Measurements from ENCODE around the gene AP2S1.
"Not testable (repeated sequence)": the region's sequence is repeated elsewhere in the genome, so short reads cannot be mapped to it uniquely, and the experiment has no call there.

AP2S1 gene

DNA sequence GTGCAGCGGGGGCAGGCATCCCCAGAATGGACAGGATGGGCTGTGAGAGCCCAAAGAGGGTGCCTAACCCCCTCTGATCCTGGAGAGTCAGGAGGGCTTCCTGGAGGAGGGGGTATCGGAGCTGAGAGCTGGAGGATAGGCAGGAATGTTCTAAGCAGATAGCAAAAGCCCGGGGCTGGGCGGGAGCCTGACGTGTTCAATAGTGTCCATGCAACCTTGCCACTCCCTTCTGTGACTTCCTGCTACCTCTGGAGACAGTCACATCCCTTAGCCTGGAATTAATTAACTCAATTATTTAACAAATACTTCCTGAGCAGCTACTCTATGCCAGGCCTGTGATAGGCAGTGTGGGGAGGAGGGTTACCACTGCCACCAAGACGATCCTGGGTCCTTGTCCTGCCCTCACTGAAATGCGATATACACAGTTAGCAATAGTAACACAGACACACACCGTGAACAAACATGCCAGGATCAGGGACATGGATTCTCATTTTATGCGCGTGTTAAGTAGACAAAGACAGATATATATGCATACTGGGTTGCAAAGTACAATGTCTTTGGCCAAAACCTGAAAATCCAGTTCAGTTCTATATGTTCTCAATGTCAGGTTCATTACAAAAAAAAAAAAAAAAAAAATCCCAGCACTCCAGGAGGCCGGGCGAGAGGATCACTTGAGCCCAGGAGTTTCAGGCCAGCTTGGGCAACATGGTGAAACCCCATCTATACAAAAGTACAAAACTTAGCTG, 10.7 kb downstream of the AP2S1 start:
- no peak for DNase-seq

DNA sequence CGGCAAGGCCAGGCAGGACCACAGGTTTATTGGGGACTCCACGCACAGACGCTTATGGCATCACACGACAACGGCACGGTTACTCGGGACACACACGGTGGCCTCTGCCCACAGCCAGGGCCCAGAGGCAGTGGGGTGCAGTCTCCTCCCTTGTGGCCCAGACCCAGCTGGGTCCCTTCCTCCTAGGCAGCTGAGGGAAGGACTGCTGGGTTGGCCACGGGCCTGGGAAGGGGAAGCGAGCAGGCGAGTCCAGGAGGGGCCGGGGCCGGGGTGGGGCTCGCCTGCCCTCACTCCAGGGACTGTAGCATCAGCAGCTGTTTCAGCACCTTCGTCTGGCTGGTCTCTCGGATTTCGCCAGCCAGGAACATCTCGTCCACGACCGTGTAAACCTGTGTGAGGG, 12.5 kb downstream of the AP2S1 start:
- no peak for DNase-seq

DNA sequence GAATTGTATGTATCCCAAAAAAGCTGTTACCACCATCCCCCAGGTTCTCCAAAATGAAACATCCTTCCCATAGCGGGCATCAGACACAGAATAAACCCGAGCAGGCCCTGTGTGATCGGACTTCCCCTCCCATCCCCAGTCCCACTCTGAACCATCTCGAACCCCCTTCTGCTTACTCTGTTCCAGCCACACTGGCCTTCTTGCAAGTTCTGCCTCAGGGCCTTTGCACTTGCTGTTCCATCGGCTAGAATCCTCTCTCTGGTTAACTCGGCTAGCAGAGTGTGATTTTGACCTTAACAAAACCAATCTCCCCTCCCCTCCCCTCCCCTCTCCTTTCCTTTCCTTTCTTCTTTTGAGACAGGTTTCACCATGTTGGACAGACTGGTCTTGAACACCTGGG, 15.7 kb downstream of the AP2S1 start:
- DNase-seq, result no peak

DNA sequence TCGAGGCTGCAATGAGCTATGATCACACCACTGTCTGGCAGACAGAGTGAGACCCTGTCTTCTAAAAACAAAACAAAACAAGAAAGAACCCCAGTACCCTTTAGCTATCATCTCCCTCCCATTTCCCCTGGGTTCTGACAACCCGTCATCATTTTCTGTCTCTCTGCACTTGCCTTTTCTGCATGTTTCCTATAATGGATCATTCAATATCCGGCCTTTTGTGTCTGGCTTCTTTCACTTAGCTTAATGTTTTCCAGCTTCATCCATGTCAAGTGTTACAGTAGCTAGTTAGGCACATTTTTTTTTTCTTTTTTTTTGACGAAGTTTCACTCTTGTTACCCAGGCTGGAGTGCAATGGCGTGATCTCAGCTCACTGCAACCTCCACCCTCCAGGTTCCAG, 16.5 kb downstream of the AP2S1 start:
- DNase-seq, result no peak

- DNase-seq, result no peak
Observed at GRCh38 chr19:46830864-46831263, 19.8 kb downstream of the AP2S1 start.

DNA sequence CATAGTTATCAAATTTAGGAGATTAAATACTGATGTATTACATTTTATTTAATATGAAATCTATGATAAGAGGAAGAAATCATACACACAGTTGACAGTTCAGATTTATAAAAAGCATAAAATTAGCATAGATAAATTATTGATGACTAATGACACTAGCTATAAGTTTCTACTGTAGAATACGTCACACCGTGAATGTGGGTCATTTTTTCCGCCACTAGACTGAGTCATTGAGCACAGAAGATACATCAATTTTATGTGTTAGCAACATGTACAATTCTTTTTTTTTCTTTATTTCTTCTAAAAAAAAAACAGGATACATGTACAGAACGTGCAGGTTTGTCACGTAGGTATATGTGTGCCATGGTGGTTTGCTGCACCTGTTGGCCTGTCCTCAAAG, 22.2 kb downstream of the AP2S1 start:
- DNase-seq, result no peak

- DNase-seq, result no peak
Observed at GRCh38 chr19:46825731-46826055, 25.0 kb downstream of the AP2S1 start.

DNA sequence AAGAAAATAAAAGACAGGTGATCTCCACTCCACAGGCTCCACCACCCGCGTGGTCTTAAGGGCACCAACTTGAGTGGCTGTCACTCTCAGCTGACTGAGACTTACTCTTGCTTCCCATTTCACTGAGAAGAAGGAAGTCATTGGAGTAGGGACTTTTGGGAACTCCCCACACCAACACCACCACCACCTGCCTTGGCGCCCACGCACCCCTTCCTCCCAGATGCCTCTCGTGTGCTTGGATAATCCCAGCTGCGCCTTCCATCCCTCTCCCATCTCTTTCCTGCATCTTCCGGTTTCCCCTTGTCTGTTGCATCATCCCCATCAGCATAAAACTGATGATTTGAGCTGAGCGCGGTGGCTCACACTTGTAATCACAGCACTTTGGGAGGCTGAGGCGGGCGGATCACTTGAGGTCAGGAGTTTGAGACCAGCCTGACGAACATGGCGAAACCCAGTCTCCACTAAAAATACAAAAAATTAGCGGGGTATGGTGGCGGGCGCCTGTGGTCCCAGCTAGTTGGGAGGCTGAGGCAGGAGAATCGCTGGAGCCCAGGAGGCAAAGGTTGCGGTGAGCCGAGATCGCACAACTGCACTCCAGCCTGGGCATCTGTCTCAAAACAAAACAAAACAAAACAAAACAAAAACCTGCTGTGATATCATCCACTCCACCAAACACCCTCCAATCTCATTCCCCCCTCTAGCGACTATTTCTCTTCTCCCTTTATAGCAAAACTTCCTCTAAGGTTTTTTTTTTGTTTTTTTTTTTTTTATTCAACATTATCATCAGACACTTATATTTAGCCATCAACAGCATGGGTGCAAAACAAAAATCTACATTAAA, 25.5 kb downstream of the AP2S1 start:
- DNase-seq, result no peak

DNA sequence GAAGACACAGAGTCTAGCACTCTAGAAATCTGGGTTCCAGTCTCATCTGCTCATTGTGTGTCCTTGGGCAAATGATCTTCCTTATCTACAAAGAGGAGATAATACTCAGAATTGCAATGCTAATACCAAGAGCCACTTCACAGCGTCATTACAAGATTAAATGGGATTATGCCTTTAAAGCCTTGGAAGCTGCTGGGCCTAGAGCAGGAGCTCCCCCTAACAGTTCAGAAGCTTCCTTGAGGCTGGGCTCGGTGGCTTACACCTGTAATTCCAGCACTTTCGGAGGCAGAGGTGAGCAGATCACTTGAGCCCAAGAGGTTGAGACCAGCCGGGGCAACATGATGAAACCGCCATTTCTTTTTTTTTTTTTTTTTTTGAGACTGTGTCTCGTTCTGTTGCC, 27.6 kb downstream of the AP2S1 start:
- no peak for DNase-seq

GRCh38 chr19:46822410-46822787, 28.2 kb downstream of the AP2S1 start:
- DNase-seq, result not testable (repeated sequence)

DNA sequence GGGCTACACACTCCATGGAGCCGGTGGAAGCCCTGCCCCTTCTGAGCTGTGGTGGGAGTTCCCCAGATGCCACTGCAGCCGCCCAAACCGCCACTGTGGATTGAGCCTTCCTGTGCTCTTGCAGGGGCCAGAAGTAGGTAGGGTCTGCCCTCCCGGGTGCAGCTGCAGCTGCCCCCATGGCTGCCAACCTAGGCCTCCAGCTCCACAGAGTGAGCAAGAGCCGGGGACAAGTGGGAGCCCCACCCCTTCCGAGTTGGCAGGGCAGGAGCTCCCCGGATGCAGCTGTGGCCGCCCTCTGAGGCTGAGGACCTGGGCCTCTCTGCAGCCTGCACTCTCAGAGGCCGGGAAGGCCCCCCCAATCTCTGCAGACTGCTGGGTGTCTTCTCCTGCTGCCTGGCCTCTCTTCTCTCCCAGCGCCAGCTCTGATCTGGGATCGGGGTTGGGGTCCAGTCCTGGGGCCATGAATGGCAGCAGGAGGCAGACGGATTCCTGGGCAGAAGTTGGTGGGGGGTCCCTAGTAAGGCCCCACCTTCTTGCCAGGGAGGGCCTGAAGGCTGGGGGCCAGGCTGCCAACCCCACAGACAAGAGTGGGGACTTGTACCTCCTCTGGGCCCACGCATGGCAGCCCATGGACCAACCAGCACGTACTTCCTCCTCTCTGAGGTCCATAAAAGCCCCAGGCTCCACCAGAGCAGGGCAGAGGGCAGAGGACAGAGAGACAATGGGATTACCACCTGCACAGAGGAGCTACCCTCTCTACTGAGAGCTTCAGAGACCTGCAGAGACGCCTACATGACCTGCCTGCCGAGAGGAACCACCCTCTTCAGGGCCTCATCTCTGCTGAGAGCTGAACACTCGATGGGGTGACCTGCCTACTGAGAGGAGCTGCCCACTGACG, 28.9 kb downstream of the AP2S1 start:
- DNase-seq, result no peak

DNA sequence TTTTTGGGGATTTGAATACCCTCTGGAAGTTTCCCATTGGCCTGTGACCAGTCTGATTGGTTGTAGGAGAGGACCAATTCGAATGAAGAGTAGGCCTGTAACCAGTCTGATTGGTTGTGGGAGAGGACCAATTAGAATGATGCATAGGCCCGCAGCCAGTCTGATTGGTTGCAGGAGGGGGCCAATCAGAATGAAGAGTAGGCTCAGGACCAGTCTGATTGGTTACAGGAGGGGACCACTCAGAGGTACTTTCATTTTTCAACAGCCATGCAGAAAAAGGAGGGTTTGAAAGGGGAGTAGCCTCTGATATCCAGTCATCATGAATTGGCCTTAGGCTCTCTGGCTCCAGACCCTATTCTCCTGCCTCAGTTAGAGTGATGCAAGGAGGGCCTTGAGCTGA, 31.8 kb downstream of the AP2S1 start:
- DNase-seq, result no peak

DNA sequence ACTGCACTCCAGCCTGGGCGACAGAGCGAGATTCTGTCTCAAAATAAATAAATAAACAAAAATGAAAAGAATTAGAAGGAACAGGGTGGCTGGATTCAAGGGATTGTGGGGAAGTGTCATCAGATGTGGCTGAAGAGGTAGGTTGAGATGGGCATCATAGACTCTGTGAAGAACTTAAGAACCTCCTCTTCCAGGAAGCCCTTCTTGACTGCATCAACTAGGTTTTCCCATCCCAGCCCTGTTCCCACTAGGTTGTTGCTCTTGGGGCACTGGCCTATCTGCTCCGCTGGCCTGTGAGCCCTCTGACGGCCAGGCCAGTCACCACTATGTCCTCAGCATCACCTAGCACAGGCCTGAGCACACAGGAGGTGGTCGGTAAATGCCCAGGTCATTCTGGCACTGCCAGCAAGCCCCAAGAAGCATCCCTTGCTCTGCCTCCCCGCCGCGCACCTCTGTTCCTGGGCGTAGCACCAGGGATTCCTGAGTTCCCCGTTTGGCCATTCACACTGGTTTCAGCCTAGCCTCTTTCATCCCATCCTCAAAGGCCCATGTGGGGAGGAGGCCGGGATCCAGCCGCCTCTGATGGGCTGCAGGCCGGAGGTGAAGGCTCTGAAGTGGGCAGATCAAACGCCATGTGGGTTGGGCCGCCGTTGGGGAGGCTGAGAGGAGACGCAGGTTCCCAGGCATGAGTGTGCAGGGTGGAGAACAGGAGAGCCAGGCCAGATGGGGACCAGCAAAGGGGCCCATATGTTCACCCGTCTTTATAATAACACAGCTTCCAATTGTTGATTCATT, 34.6 kb downstream of the AP2S1 start:
- DNase-seq, result no peak

DNA sequence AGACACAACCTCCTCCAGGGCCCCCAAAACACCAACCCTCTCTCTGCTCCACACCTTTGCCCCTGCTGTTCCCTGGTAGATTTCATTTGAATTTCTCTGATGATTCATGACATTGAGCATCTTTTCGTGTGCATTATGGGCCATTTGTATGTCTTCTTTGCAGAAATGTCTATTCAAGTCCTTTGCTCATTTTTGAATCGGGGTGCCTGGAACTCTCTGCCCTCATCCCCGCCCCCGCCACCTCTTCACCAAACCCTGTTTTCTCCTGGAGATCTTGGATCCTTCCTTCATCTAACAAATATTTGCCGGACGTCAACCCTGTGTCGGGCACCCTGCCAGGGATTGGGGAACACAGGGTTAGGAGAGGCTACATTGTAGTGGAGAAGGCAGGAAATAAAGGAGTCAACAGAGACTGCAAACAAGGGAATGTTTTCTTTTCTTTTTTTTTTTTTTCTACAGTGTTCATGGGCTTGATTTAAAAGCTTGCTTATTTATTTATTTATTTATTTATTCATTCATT, 36.7 kb downstream of the AP2S1 start:
- no peak for DNase-seq

GRCh38 chr19:46812977-46813838, 37.4 kb downstream of the AP2S1 start:
- no peak for DNase-seq

- no peak for DNase-seq
Observed at GRCh38 chr19:46809534-46810272, 40.9 kb downstream of the AP2S1 start.

DNA sequence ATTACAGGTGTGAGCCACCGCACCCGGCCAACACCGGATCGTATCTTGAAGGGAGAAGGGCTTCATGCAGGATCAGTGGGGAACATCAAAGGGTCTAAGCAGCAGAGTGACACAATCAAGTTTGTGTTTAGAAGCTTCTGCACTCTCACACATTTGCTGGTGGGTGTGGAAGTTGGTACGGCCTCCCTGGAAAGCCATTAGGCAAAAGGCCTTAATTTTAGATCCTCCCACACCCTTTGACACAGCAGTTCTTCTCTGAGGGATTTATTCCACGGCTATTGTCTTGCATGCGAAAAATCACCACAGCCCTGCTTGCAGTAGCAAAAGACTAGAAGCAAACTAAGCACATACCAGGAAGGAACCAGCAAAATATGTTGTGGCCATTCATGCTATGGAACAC, 44.0 kb downstream of the AP2S1 start:
- DNase-seq, result no peak

DNA sequence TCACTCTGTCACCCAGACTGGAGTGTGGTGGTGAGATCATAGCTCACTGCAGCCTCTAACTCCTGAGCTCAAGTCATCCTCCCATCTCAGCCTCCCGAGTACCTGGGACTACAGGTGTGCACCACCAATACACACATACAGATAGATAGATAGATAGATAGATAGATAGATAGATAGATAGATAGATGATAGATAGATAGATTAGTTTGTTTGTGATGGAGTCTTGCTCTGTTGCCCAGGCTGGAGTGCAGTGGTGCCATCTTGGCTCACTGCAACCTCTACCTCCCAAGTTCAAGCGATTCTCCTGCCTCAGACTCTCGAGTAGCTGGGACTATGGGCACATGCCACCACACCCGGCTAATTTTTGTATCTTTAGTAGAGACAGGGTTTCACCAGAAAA, 46.2 kb downstream of the AP2S1 start:
- DNase-seq, result not testable (repeated sequence)

- DNase-seq, result no peak
Observed at GRCh38 chr19:46803555-46803954, 47.1 kb downstream of the AP2S1 start.

DNA sequence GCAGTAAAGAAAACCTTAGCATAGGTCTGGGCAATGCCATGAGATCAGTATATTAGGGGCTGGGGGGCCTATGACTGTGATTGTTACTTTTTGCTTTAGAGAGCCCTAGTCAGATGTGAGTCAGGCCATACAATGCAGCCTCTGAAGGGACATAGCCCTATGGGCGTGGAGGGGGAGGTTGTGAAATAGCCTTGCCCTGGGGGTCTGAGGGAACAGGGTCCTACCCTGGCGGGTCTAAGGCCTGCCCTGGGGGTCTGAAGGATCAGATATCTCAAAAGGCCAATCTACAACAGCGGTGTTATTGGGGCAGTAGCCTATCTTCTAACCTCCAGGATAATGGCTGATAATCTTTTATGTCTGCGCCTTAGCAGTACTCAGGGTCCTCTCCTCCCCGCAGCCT, 48.5 kb downstream of the AP2S1 start:
- DNase-seq, result no peak

- DNase-seq, result no peak
Observed at GRCh38 chr19:46798713-46799112, 51.9 kb downstream of the AP2S1 start.
